ENCODE results near the gene TMEM179. TPM values are rescaled to one million over a fixed set of nuclear protein-coding genes. Genes with fewer than 3 reads are reported as not detected.

TMEM179 gene
- total RNA-seq, 1 experiment from 2014 or later = 11.4 TPM

DNA sequence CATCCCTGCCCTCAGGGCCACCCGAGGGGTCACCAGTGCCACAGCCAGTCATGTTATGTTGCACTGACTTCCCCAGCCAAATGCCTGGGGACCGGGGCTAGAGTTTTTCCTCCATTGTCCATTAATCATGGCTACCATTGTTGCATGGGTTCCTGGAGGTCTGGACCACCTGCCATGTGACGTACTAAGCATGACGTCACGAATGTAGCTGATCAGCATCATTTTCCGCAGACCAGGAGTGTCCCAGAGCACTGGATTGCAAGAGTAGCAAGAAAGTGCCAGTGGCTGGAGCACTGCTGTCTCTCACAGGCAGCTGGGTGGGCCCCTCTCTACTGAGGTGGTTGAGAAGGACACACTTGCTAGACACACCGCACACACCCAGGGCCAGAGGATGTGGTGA is 31.9 kb downstream of the TMEM179 start:
- H3K56ac ChIP-seq (ENCODE audit: insufficient read length, low read depth, low read length) = no peak overlapping the region
- no peak overlapping the region for H2BK120ac ChIP-seq (ENCODE audit: low read depth, low read length, poor library complexity, severe bottlenecking)
- Mint-ChIP-seq H3K9me3 (no peaks in the 10 kb centered on the region), H3K4me1 (peaks cover 0 to 10% of the 10 kb centered on the region in 2 experiments; a peak in 2 of 4 replicates), H3K27me3 (ENCODE audit: low read depth) (no peaks in the 10 kb centered on the region; the same call in 1 of the 2 replicates), H3K27ac (peak overlapping the region in 1 of 3 experiments; percentile 73; a peak in 2 of 7 replicates), H3K36me3 (ENCODE audit: insufficient read depth in 1 of 3, low read depth in 3 of 3) (no peaks in the 10 kb centered on the region; a peak in 1 of 7 replicates), H3K4me3 (no peak overlapping the region)
- H4K91ac ChIP-seq (ENCODE audit: insufficient read length, low read depth, low read length) = no peak overlapping the region
- no peak overlapping the region for H2BK5ac ChIP-seq (ENCODE audit: insufficient read length, low read length)
- no peaks in the 10 kb centered on the region for H3K79me2 ChIP-seq (ENCODE audit: insufficient read depth, low read length)
- no peak overlapping the region for H3K27ac ChIP-seq (ENCODE audit: insufficient read length, low read depth, low read length)
- TF ChIP-seq, protein P1, sequence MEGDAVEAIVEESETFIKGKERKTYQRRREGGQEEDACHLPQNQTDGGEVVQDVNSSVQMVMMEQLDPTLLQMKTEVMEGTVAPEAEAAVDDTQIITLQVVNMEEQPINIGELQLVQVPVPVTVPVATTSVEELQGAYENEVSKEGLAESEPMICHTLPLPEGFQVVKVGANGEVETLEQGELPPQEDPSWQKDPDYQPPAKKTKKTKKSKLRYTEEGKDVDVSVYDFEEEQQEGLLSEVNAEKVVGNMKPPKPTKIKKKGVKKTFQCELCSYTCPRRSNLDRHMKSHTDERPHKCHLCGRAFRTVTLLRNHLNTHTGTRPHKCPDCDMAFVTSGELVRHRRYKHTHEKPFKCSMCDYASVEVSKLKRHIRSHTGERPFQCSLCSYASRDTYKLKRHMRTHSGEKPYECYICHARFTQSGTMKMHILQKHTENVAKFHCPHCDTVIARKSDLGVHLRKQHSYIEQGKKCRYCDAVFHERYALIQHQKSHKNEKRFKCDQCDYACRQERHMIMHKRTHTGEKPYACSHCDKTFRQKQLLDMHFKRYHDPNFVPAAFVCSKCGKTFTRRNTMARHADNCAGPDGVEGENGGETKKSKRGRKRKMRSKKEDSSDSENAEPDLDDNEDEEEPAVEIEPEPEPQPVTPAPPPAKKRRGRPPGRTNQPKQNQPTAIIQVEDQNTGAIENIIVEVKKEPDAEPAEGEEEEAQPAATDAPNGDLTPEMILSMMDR (conservative IDR thresholded peaks at IDR 0.05) = no peak
- no peaks in the 10 kb centered on the region for H3K27me3 ChIP-seq (ENCODE audit: insufficient read depth, low read length)
- H4K5ac ChIP-seq (ENCODE audit: insufficient read length, low read depth, low read length) = no peak overlapping the region
- H2AK5ac ChIP-seq (ENCODE audit: insufficient read length, low read length) = no peak overlapping the region
- H3K4me1 ChIP-seq (ENCODE audit: insufficient read depth, low read length) = no peaks in the 10 kb centered on the region
- no CpG with 5 or more reads among the region's 7 CpGs for WGBS (ENCODE audit: extremely low coverage, insufficient read length, low lambda C conversion rate)
- no peak overlapping the region for H3K9ac ChIP-seq (ENCODE audit: extremely low read depth, insufficient read length, low read length)
- no peak overlapping the region for H2BK20ac ChIP-seq (ENCODE audit: low read depth, low read length, poor library complexity, severe bottlenecking)
- H3K4ac ChIP-seq (ENCODE audit: low read depth, low read length) = no peak overlapping the region
- H3K23me2 ChIP-seq (ENCODE audit: insufficient read length, low read depth, low read length, poor library complexity, severe bottlenecking) = no peaks in the 10 kb centered on the region
- H3K79me1 ChIP-seq (ENCODE audit: insufficient read depth, low read depth, low read length, poor library complexity, severe bottlenecking) = no peaks in the 10 kb centered on the region
- no peak for DNase-seq
- no peak overlapping the region for H3T11ph ChIP-seq (ENCODE audit: low read length)
- no peaks in the 10 kb centered on the region for H3K9me3 ChIP-seq (ENCODE audit: control insufficient read depth, low read depth, low read length)
- no peak overlapping the region for H3K14ac ChIP-seq (ENCODE audit: insufficient read depth, low read length)
- no peak overlapping the region for H4K8ac ChIP-seq (replicated peaks; ENCODE audit: insufficient read length, low read depth, low read length)
- H3K4me2 ChIP-seq (ENCODE audit: insufficient read depth, insufficient read length, low read length) = no peak overlapping the region
- no peak overlapping the region for H3K18ac ChIP-seq (ENCODE audit: insufficient read length, low read depth, low read length)
- no peak overlapping the region for H2AFZ ChIP-seq (ENCODE audit: low read length)
- H4K20me1 ChIP-seq (ENCODE audit: control insufficient read depth, insufficient read depth, insufficient read length) = no peaks in the 10 kb centered on the region
- H3K23ac ChIP-seq (ENCODE audit: insufficient read length, low read depth, low read length) = no peak overlapping the region
- H2BK15ac ChIP-seq (ENCODE audit: low read depth, low read length) = no peak overlapping the region
- H2BK12ac ChIP-seq (ENCODE audit: insufficient read length, low read depth, low read length) = no peak overlapping the region

Data from H9 (cell line).